GM12873 (cell line): ENCODE results near the gene P2RX3.

Experiments
- CTCF ChIP-seq: IDR thresholded peaks from 2 replicates; pipeline ENCODE4 v1.5.1; 2012; ENCODE audit warnings: low read depth, mild to moderate bottlenecking, moderate library complexity, low read length, control low read depth; ENCODE audit not compliant: insufficient read depth; ENCODE audit errors: missing control alignments

The P2RX3 gene

GRCh38 chr11:57342702-57343101, 4.5 kb downstream of the P2RX3 start:
- TF ChIP-seq CTCF = no peak

- TF ChIP-seq CTCF = no peak
These were observed 5.7 kb downstream of the P2RX3 start for GRCh38 chr11:57343825-57344224.

- TF ChIP-seq CTCF = peak; percentile 2
These were observed 6.7 kb downstream of the P2RX3 start for GRCh38 chr11:57344826-57345225.

- TF ChIP-seq CTCF = peak; percentile 78
These were observed 7.5 kb downstream of the P2RX3 start for GRCh38 chr11:57345555-57346211.

GRCh38 chr11:57347336-57347735, 9.2 kb downstream of the P2RX3 start:
- no peak for TF ChIP-seq CTCF

GRCh38 chr11:57348052-57348451, 9.9 kb downstream of the P2RX3 start:
- no peak for TF ChIP-seq CTCF

- no peak for TF ChIP-seq CTCF
These were observed 10.6 kb downstream of the P2RX3 start for GRCh38 chr11:57348636-57349313.
